GM12878 (cell line): ENCODE results near the gene CEP128. TPM values are rescaled to one million over a fixed set of nuclear protein-coding genes. Genes with fewer than 3 reads are reported as not detected.

Source experiments
- ATAC-seq: fragments of 200-7000 bp; cut with Tn5 transposase; 3 replicates; pipeline ENCODE4 v1.9.1; 2020; ENCODE audit warnings: mild to moderate bottlenecking, moderate library complexity
- BruUV-seq: library from RNA; stranded (reverse); fragments of 400-500 nt; replicated peaks from 2 replicates; lab custom pipeline; 2021; lab: Mats Ljungman, UMichigan
- CTCF ChIA-PET: fragments of 300-600 bp; sonication (Branson Sonifier 250); formaldehyde crosslinking; extraction: SDS; loops from one replicate; lab custom pipeline; 2021; ENCODE audit warnings: inconsistent platforms; lab: Yijun Ruan, JAX
- POLR2A ChIA-PET: fragments of 350-600 bp; formaldehyde crosslinking; extraction: SDS; loops from one replicate; lab custom pipeline; 2021; ENCODE audit warnings: inconsistent platforms; lab: Charles Lee
- RAD21 ChIA-PET: fragments of 300-600 bp; sonication (Branson Sonifier 250); formaldehyde crosslinking; loops from one replicate; lab custom pipeline; 2023; ENCODE audit warnings: antibody characterized with exemption; ENCODE audit not compliant: unreplicated experiment; lab: Charles Lee
- SMC1A ChIA-PET: fragments of 300-600 bp; sonication (Branson Sonifier 250); formaldehyde crosslinking; loops from one replicate; lab custom pipeline; 2023; ENCODE audit not compliant: unreplicated experiment, uncharacterized antibody; lab: Charles Lee
- DNase-seq: peaks from one replicate; pipeline ENCODE4 v3.0.0-alpha.2; 2011; ENCODE audit warnings: low read depth, low spot score
- FAIRE-seq: peaks from 3 replicates; lab custom pipeline; 2011; peaks lifted over from hg19 to GRCh38; lab: Jason Lieb, UNC
- H2AFZ ChIP-seq: 2 replicates; pipeline ENCODE4 v1.6.0; 2011; ENCODE audit warnings: low read depth, low read length, control low read depth; ENCODE audit not compliant: control insufficient read depth
- H3K27ac ChIP-seq: 2 replicates; pipeline ENCODE4 v1.5.1; 2011; ENCODE audit warnings: control low read depth; ENCODE audit not compliant: control insufficient read depth, insufficient read depth
- H3K27me3 ChIP-seq, 2 experiments: replicated peaks in 1 of 2; 2 replicates each; pipeline versions ENCODE4 v1.6.0 to v1.6.1; 2011; ENCODE audit warnings: low read length in 1 of 2; ENCODE audit not compliant: control insufficient read depth in 2 of 2, insufficient read depth in 2 of 2
- H3K36me3 ChIP-seq, 2 experiments: 2 replicates each; pipeline ENCODE4 v1.5.1; 2011; ENCODE audit warnings: low read length in 1 of 2; ENCODE audit not compliant: control insufficient read depth in 2 of 2, insufficient read depth in 2 of 2
- H3K4me1 ChIP-seq: 2 replicates; pipeline ENCODE4 v1.6.1; 2011; ENCODE audit warnings: mild to moderate bottlenecking, low read length, moderate library complexity, mixed read lengths; ENCODE audit not compliant: control insufficient read depth, insufficient read depth
- H3K4me2 ChIP-seq: 2 replicates; pipeline ENCODE4 v1.6.0; 2011; ENCODE audit warnings: control low read depth; ENCODE audit not compliant: control insufficient read depth, insufficient read depth
- H3K4me3 ChIP-seq: fragments of 200-600 bp; sonication (generic); 2 replicates; pipeline ENCODE4 v1.5.1; 2016
- H3K79me2 ChIP-seq: 2 replicates; pipeline ENCODE4 v1.6.0; 2011; ENCODE audit warnings: low read length; ENCODE audit not compliant: control insufficient read depth, insufficient read depth
- H3K9ac ChIP-seq: 2 replicates; pipeline ENCODE4 v1.8.0; 2011; ENCODE audit warnings: low read length, control low read depth, mixed read lengths; ENCODE audit not compliant: control insufficient read depth, insufficient read depth
- H3K9me3 ChIP-seq: replicated peaks from 3 replicates; pipeline ENCODE4 v1.5.1; 2011; ENCODE audit warnings: mild to moderate bottlenecking, low read length; ENCODE audit not compliant: control insufficient read depth, insufficient read depth
- H4K20me1 ChIP-seq: 2 replicates; pipeline ENCODE4 v1.6.0; 2011; ENCODE audit not compliant: control insufficient read depth, insufficient read depth
- CBX5 ChIP-seq: sonication (generic); IDR thresholded peaks from 2 replicates; pipeline ENCODE4 v1.6.1; 2016; ENCODE audit warnings: low read depth, moderate library complexity, mild to moderate bottlenecking, inconsistent platforms
- CREM ChIP-seq: IDR thresholded peaks from 2 replicates; pipeline ENCODE4 v1.6.1; 2014; ENCODE audit warnings: antibody characterized with exemption, low read depth
- GATAD2B ChIP-seq: fragments of 450-650 bp; conservative IDR thresholded peaks from 2 replicates; pipeline ENCODE4 v1.6.1; 2017; ENCODE audit warnings: low read depth, mild to moderate bottlenecking, moderate library complexity
- IRF4 ChIP-seq: IDR thresholded peaks from 2 replicates; pipeline ENCODE4 v1.6.1; 2011; ENCODE audit warnings: low read depth, low read length
- PAX8 ChIP-seq: fragments of 450-650 bp; IDR thresholded peaks from 2 replicates; pipeline ENCODE4 v1.6.1; 2017; ENCODE audit warnings: mild to moderate bottlenecking, moderate library complexity
- RB1 ChIP-seq: fragments of 450-650 bp; formaldehyde crosslinking; IDR thresholded peaks from 2 replicates; pipeline ENCODE4 v1.6.1; 2017; ENCODE audit warnings: mild to moderate bottlenecking, borderline replicate concordance
- SRF ChIP-seq, 2 experiments: IDR thresholded peaks; 2 replicates each; pipeline ENCODE4 v1.6.1; 2011; ENCODE audit warnings: low read depth in 2 of 2, low read length in 2 of 2, mild to moderate bottlenecking in 1 of 2, moderate library complexity in 1 of 2
- ZNF207 ChIP-seq: fragments of 450-650 bp; IDR thresholded peaks from 2 replicates; pipeline ENCODE4 v1.6.1; 2014; ENCODE audit warnings: antibody characterized with exemption, mild to moderate bottlenecking, borderline replicate concordance
- WGBS: methylation state at CpG from one replicate; pipeline ENCODE4 v1.1.6; 2016; ENCODE audit warnings: low lambda C conversion rate; ENCODE audit not compliant: insufficient replicate concordance, insufficient coverage; ENCODE audit errors: missing lambda C conversion rate; 5-methylcytosine and 5-hydroxymethylcytosine counted together
- in situ Hi-C: fragments of 300-500 bp; cut with MboI; formaldehyde crosslinking; loops from 9 replicates; pipeline ENCODE4 v1.14.3; 2018; ENCODE audit warnings: mixed read lengths
- intact Hi-C: fragments of 100-400 bp; cut with micrococcal nuclease; formaldehyde crosslinking; loops from one replicate; pipeline ENCODE4 v1.14.2; 2022; ENCODE audit not compliant: unreplicated experiment
- polyA plus RNA-seq, 11 experiments: library from polyadenylated mRNA; depleted of rRNA in 4 of 11; unstranded in 6 of 11; stranded (reverse) in 5 of 11; fragments of >200 nt; fragmentation: Nextera tagmentation in 4 of 11; fragmentation: Illumina TruSeq in 1 of 11; extraction: Ambion mirVana in 4 of 11; extraction: Trizol in 1 of 11; gene quantifications; 1 replicate in 1 of 11; 2 replicates in 10 of 11; pipeline versions ENCODE4 v1.2.1 to v1.2.3, GENCODE V29; 2011 to 2016; ENCODE audit warnings: inconsistent platforms in 2 of 11, missing spikeins in 2 of 11, low read depth in 1 of 11
- total RNA-seq, 4 experiments: library from RNA; depleted of rRNA in 3 of 4; stranded (reverse); fragments of >200 nt in 3 of 4; fragmentation: Illumina TruSeq in 1 of 4; extraction: Trizol in 1 of 4; gene quantifications; 2 replicates each; pipeline versions ENCODE4 v1.2.1 to v1.2.3, GENCODE V29; 2013 to 2021

CEP128 gene
- total and polyA plus RNA-seq, 10 of the 15 experiments (the other 5 are each of a cell fraction or from before 2014, with no cell fraction given): 1.1 to 6.7 (median 3.4) TPM

DNA sequence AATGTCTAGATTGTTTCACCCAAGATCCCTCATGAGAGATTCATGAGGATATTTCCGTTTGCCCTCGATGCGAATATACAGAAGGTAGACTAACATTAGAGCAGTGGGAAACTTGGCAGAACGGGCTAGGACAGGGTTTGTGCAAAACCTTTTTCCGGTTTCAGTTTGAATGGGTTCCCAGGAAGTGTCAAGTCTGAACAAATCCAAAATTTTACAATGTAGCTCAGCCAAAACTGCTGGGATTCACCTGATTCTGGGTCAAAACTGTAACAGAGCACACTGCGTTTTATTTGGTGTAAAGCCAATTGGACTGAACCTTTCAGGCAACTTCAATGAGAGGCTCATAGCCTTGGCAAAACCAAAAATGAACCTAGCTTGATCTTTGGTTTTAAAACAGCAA, 392.4 kb downstream of the CEP128 start (continued):
- TF ChIP-seq PAX8 (no peak), IRF4 (no peak), RB1 (no peak)

DNA sequence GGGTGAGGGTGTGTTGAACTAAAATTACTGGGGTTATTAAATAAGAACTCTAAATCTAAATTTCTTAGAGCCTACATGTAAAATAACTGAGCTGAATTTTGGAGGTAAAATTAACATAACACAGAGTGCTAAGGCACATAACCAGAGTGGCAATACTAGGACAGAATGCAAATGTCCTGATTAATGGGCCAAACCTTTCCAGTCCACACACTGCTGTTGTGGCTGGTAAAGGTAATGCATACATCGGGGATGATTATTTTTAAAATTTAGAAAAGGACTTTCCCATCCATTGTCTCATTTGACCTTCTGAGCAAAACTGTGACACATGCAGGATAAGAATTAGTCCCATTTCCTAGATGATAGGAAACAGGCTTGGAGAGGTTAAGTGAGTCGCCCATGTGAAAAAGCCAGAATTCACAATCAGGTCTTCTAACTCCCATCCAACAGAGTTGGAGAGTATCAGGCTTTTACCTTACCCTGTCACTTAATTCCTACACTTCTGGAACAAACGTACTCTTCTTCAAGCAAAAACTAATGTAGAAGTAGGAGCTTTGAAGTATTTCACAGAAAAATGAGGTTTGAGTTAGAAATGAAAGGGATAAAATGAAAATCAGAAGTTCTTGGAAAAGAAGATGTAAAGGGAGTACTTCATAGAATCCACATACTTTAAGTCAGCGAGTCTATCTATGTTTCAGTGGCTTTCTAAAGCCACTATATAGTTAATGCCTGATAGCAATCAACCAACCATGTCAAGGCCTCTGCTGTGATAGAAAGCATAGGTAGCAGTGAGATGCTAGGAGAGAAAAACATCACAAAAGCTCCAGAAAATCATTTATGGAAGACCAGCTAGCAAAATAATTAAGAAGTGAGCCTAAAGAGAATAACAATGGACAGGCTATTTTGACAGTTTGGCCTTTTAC, 395.3 kb downstream of the CEP128 start:
- Histone ChIP-seq H3K9me3 (no peaks in the 10 kb centered on the region), H3K27ac (no peak overlapping the region), H3K4me2 (no peak overlapping the region), H3K27me3 (no peaks in the 10 kb centered on the region), H3K4me1 (no peaks in the 10 kb centered on the region), H3K9ac (no peak overlapping the region), H3K79me2 (no peaks in the 10 kb centered on the region), H3K36me3 (no peaks in the 10 kb centered on the region), H4K20me1 (no peaks in the 10 kb centered on the region), H3K4me3 (no peak overlapping the region), H2AFZ (no peak overlapping the region)
- BruUV-seq: no TSS peak
- SMC1A ChIA-PET: interaction anchor here (1.2 kb wide), 1 partner anchor 22 kb away, joined by 3 read pairs; no protein-coding TSS in a partner anchor
- FAIRE-seq (no peak), DNase-seq (no peak), ATAC-seq (no peak)
- CTCF ChIA-PET: no interaction called here
- in situ Hi-C loops: no loop called here
- POLR2A ChIA-PET: interaction anchor here (0.7 kb wide), 1 partner anchor 197 kb away, joined by 3 read pairs; no protein-coding TSS in a partner anchor
- intact Hi-C loops: no loop called here
- WGBS: 27% methylated on average over 4 of the region's 4 CpGs
- RAD21 ChIA-PET: no interaction called here
- no peak for TF ChIP-seq CREM
- no peak for TF ChIP-seq ZNF207
- no peak for TF ChIP-seq GATAD2B
- TF ChIP-seq CBX5: no peak
- no peak for TF ChIP-seq SRF (IDR thresholded peaks at IDR 0.05; ENCODE audit: low read depth in 2 of 2, low read length in 2 of 2)
